IPS-15b (cell line): ENCODE measurements around the gene HAAO.
A peak's percentile ranks its signal among the peaks of the same experiment; 100 is the strongest.

Experiments used
- H3K27me3 ChIP-seq: one replicate; pipeline ENCODE4 v1.6.1; 2013; ENCODE audit warnings: low read length; ENCODE audit not compliant: control insufficient read depth, insufficient read depth
- H3K36me3 ChIP-seq: one replicate; pipeline ENCODE4 v1.6.1; 2013; ENCODE audit warnings: low read length; ENCODE audit not compliant: control insufficient read depth, insufficient read depth
- H3K4me1 ChIP-seq: one replicate; pipeline ENCODE4 v1.6.1; 2013; ENCODE audit warnings: mild to moderate bottlenecking, low read length; ENCODE audit not compliant: control insufficient read depth, insufficient read depth
- H3K4me3 ChIP-seq: one replicate; pipeline ENCODE4 v1.5.1; 2013; ENCODE audit warnings: low read depth, low read length
- H3K9ac ChIP-seq: one replicate; pipeline ENCODE4 v1.6.1; 2013; ENCODE audit warnings: low read depth, mild to moderate bottlenecking, low read length
- H3K9me3 ChIP-seq: one replicate; pipeline ENCODE4 v1.6.1; 2013; ENCODE audit warnings: mild to moderate bottlenecking, low read length; ENCODE audit not compliant: control insufficient read depth, insufficient read depth

HAAO gene

DNA sequence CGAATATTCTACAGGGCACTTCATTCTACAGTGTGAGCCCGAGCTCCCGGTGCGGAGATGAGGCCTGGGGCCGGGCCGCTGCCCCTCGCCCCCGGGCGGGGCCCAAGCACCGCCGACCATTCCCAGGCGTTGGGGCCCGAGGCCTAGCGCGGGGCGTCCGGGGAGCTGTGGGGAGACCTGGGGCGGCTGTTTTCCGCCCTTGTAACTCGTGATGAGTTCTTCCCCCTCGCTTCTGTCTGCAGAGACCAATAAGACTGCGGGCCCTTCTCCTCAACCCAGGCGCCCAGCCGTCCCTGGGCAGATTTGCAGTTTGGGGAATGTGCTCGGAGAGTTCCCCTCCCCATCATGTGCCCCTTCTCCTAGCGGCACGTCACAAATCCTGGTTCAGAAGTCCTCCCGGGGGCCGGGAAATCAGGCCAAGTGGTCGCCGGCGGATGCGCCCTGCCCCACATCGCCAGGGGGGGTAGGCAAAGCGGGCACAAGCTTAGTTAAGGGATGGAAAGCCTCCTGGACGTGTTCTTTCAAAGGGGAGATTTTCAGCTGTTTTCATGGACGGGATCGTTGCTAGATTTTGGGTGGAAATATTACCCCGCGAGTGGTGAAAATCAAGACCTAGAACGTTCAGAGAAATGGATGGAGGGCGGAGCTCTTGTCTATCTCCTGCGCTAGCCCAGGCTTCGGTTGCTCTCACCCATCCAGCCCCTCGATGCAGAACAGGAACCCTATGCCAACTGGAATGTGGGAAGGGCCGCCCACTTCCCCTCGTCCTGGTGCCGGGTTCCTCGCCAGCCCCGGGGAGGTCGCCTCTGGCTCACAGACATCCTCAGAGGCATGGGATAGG, 18.8 kb upstream of the HAAO start:
- H3K4me3 ChIP-seq: peak overlapping the region; percentile 90
- H3K4me1 ChIP-seq: peaks cover 4% of the 10 kb centered on the region

DNA sequence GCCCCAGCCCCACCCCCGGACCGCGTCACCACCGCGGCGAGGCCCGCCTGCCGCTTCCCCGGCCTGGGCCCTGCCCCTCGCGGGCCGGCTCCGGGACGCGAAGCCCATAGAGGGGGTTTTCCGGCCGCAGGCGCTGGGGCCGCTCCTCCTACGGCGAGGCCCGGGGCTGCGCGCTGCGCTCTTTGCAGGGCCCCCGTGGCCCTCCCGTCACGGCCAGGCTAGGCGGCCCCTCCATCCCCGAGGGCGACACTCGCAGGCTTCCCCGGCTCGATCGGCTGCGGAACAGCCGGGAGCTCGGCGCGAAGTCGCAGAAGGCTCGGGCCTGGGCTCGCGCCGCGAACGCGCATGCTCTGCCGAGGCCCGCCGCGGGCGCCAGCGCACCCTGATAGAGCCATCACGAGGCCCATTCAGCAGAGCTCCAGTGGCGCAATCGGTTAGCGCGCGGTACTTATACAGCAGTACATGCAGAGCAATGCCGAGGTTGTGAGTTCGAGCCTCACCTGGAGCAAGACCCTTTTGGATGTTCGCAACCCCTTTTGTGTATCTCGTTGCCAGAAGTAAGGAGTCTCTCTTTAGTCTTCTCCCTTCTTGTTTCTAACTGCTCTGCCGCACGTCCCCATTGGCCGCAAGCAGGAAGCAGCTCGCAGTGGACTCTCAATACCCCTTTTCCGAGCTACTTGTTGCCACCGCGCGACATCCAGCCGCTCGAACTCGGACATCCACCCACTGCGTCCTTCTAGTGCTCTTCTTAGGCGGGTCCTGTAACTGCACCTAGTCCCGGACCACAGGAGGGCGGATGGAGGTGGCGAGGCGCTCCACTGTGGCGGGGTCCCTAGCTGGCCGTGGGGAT, 18.0 kb upstream of the HAAO start:
- Histone ChIP-seq H3K9ac (peak overlapping the region; percentile 79), H3K4me3 (peak overlapping the region; percentile 90), H3K9me3 (no peaks in the 10 kb centered on the region), H3K27me3 (peaks cover 2% of the 10 kb centered on the region), H3K4me1 (peaks cover 4% of the 10 kb centered on the region), H3K36me3 (no peaks in the 10 kb centered on the region)

More for the DNA sequence above, 18.8 kb upstream of the HAAO start:
- Histone ChIP-seq H3K9ac (peak overlapping the region; percentile 79), H3K9me3 (no peaks in the 10 kb centered on the region), H3K27me3 (peaks cover 2% of the 10 kb centered on the region), H3K36me3 (no peaks in the 10 kb centered on the region)

DNA sequence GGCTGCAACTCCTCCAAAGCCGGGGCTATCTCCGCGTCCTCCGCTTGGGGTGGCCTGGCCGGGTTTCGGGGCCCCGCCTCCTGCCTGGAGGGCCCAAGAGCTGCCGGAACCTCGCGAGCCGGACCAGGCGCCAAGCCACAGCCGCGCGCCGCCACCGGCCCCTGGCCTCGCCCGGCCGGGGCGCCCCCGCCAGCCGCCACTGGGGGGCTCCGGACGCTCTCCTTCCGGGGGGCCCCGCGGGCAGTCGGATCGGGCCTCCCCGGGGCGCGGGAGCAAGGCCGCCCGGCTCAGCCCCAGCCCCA, 17.4 kb upstream of the HAAO start:
- H3K36me3 ChIP-seq: no peaks in the 10 kb centered on the region
- peak overlapping the region; percentile 54 for H3K4me3 ChIP-seq
- peaks cover 4% of the 10 kb centered on the region for H3K4me1 ChIP-seq
- H3K9me3 ChIP-seq: no peaks in the 10 kb centered on the region
- H3K9ac ChIP-seq: peak overlapping the region; percentile 37
- H3K27me3 ChIP-seq: peaks cover 2% of the 10 kb centered on the region

DNA sequence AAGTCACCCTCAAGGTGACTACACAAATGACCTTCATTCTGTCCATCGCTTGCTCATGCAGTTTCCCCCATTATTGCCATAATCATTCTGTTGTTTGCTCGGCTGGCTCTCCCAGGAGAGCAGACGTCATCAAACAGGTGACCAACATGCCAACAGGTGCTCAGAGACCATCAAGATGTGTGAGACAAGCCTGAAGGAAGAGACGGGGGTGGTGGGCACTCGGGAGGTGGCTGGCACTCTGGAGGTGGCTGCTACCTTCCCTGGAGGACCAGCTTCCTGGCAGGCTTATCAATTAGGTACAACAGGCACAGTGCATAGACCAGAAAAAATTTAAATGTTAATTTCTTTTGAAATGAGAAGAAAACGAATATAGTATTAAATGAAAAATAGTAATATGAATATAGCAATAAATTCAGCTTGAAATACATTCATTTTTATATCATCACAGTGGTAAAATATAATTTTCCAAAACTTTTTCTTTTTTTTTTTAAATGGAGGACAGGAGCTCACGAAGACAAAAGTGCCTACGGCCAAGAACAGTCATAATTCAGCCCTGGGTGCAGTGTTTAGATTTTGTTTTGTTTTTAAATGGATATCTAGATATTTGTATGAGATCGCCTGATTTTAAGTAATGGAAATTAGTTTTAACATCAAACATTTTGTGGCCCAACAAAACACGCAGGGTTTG, 16.9 kb upstream of the HAAO start:
- Histone ChIP-seq H3K27me3 (peaks cover 2% of the 10 kb centered on the region), H3K36me3 (no peaks in the 10 kb centered on the region), H3K9me3 (no peaks in the 10 kb centered on the region), H3K4me3 (peak overlapping the region; percentile 54), H3K4me1 (peaks cover 4% of the 10 kb centered on the region), H3K9ac (peak overlapping the region; percentile 37)

DNA sequence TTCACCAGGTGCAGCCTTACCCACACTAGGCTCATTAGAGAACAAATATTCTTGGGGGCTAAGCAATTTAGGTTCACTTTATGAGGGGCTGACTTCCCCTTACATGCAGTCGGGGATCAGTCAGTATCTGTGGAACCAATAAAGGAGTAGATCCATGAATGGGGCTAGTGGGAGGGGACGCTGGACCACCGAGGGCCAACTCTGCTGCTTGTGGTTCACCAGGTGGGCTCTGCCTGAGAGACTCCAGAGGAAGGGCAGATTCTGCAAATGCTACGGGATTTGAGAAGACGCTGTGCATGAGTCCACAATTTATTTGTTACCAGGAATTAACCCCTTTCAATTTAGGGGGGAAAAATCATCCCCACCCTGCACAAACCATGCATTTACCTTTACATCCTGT, 15.9 kb upstream of the HAAO start:
- H3K9ac ChIP-seq: no peak overlapping the region
- peaks cover 2% of the 10 kb centered on the region for H3K27me3 ChIP-seq
- no peaks in the 10 kb centered on the region for H3K36me3 ChIP-seq
- no peaks in the 10 kb centered on the region for H3K9me3 ChIP-seq
- H3K4me3 ChIP-seq: no peak overlapping the region
- peaks cover 4% of the 10 kb centered on the region for H3K4me1 ChIP-seq

DNA sequence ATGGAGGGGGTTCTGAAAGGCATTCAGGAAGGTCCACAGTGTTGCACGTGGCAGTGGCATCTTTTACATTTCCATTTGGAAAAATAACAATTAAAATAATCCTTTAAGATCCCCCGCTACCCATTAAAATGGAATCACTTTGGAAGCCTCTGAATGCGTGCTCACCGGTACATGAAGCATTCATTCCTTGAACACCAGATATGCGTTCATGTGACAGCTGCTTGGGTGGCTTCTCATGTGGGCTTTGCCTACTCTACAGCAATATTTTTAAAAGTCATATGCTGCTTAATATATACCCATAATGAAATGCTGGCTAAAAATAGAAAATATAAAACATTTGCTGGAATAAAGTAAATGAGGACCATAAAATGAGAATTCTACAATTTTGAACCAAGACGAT, 14.4 kb upstream of the HAAO start:
- Histone ChIP-seq H3K9me3 (no peaks in the 10 kb centered on the region), H3K4me1 (peaks cover 4% of the 10 kb centered on the region), H3K27me3 (peaks cover 2% of the 10 kb centered on the region), H3K36me3 (no peaks in the 10 kb centered on the region), H3K9ac (no peak overlapping the region), H3K4me3 (no peak overlapping the region)

DNA sequence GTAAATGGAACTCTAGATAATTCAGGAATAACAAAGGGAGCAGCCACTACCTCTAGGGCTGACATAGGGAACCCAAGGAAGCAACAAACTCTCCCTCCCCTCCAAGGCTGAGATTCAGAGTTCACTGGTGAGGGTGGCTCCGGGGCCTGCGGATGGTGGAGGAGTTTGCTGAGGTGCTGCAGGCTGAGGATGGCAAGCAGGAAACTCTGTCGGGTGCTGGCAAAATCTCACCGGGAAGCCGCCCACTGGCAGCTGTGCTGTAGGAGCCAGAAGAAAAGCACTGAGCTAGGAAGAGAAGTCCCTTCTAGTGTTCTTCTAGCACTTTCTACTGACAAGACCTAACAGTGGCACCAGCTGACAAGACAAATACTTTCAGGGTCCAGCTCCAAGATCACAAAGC, 12.5 kb upstream of the HAAO start:
- no peak overlapping the region for H3K9ac ChIP-seq
- H3K4me1 ChIP-seq: peaks cover 4% of the 10 kb centered on the region
- H3K4me3 ChIP-seq: no peak overlapping the region
- H3K9me3 ChIP-seq: no peaks in the 10 kb centered on the region
- H3K27me3 ChIP-seq: peaks cover 2% of the 10 kb centered on the region
- no peaks in the 10 kb centered on the region for H3K36me3 ChIP-seq

DNA sequence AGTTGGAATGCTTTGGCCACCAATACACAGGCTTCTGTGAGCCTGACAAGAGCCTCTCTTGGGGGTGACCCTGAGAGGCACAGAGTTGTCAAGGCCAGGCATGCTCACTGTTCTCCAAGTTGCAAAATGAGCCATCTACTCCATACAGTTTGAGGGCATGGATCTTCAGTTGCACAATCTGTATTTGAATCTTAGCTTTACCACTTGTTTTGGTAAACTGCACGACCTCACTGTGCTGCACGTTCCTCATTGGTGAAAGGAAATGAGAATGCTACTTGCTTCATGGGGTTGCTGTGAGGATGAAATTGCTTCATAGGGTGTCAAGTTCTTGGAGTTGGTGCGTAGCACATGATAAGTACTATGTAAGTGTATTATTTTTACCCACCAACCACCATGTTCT, 12.0 kb upstream of the HAAO start:
- Histone ChIP-seq H3K9ac (no peak overlapping the region), H3K9me3 (no peaks in the 10 kb centered on the region), H3K36me3 (no peaks in the 10 kb centered on the region), H3K4me3 (no peak overlapping the region), H3K27me3 (peaks cover 2% of the 10 kb centered on the region), H3K4me1 (peaks cover 2% of the 10 kb centered on the region)

DNA sequence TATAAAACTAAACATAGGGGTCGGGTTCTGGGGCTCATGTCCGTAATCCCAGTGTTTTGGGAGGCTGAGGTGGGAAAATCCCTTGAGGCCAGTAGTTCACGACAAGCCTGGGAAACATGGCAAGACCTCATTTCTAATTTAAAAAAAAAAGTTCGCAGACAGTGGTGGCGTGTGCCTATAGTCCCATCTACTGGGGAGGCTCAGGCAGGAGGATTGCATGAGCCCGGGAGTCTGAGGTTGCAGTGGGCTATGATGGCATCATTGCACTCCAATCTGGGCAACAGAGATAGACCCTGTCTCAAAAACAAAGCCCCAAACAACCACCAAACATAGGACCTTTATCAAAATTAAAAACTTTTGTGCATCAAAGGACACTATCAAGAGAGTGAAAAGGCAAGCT, 9.8 kb upstream of the HAAO start:
- no peaks in the 10 kb centered on the region for H3K27me3 ChIP-seq
- H3K4me1 ChIP-seq: no peaks in the 10 kb centered on the region
- no peaks in the 10 kb centered on the region for H3K9me3 ChIP-seq
- H3K36me3 ChIP-seq: no peaks in the 10 kb centered on the region
- no peak overlapping the region for H3K4me3 ChIP-seq
- no peak overlapping the region for H3K9ac ChIP-seq

DNA sequence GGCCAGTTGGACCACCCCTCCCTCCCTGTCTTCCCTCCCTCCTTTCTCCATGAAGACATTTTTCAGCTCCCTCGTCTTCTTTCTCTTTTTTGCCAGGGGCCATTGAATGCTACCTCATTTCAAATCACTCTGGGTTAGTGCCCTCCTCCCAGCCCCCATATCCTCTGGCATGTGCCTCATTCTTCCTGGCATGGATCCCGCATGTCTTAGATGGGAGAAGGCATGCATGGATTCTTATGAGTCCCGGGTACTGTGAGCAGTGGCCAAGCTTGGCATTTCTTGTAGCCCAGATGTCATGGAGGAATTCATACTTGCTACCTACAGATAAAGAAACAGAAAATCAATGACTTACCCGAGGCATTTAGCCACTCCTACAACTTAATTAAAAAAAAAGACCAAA, 9.0 kb upstream of the HAAO start:
- H3K36me3 ChIP-seq: no peaks in the 10 kb centered on the region

DNA sequence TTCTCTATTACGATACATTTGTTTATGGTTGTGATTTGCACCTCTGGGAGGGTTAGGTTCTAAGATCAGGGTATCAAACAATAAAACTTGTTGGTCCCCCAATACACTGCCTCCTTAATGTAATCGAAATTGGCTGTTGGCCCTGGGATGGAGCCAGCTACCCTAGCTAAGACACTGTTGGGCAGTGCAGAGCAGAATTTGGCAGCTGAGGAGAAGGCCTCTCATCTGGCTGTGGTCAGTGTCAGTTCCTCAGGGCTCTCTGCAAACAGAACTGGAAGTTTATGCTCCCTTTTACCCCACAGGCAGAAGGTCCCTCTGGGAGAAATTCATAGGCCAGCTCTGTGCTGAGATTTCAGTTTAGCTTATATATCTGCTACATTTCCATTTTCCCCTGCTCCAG, 8.6 kb upstream of the HAAO start:
- no peaks in the 10 kb centered on the region for H3K36me3 ChIP-seq
- H3K4me3 ChIP-seq: no peak overlapping the region
- no peak overlapping the region for H3K9ac ChIP-seq
- no peaks in the 10 kb centered on the region for H3K27me3 ChIP-seq
- H3K4me1 ChIP-seq: no peaks in the 10 kb centered on the region
- H3K9me3 ChIP-seq: no peaks in the 10 kb centered on the region

More for the DNA sequence above, 9.0 kb upstream of the HAAO start:
- Histone ChIP-seq H3K4me1 (no peaks in the 10 kb centered on the region), H3K27me3 (no peaks in the 10 kb centered on the region), H3K9me3 (no peaks in the 10 kb centered on the region), H3K4me3 (no peak overlapping the region), H3K9ac (no peak overlapping the region)
